K562 (cell line): Measurements from ENCODE around the gene HSPH1. TPM values are rescaled to one million over a fixed set of nuclear protein-coding genes. Genes with fewer than 3 reads are reported as not detected.

ENCODE experiments used
- CREM ChIP-seq: IDR thresholded peaks from 2 replicates; pipeline ENCODE4 v1.6.1; 2014; ENCODE audit warnings: antibody characterized with exemption, low read depth
- CTBP1 ChIP-seq: fragments of 450-650 bp; IDR thresholded peaks from 2 replicates; pipeline ENCODE4 v1.6.1; 2016; ENCODE audit warnings: borderline replicate concordance
- CXXC5 ChIP-seq: fragments of 250-450 bp; sonication (Bioruptor Pico); IDR thresholded peaks from 2 replicates; pipeline ENCODE4 v1.8.0; 2022; ENCODE audit warnings: inconsistent platforms, mild to moderate bottlenecking, moderate library complexity
- DMBX1 ChIP-seq: fragments of 250-450 bp; sonication (Bioruptor Pico); IDR thresholded peaks from 2 replicates; pipeline ENCODE4 v1.8.0; 2022; ENCODE audit warnings: inconsistent platforms, mild to moderate bottlenecking, moderate library complexity, borderline replicate concordance
- E2F8 ChIP-seq: fragments of 450-650 bp; IDR thresholded peaks from 2 replicates; pipeline ENCODE4 v1.7.1; 2018; ENCODE audit warnings: mild to moderate bottlenecking, low read depth; ENCODE audit not compliant: partially characterized antibody
- HCFC1 ChIP-seq: IDR thresholded peaks from 2 replicates; pipeline ENCODE4 v1.6.1; 2012; ENCODE audit warnings: low read depth, low read length, improper control_type of control experiment
- HSF4 ChIP-seq: fragments of 250-450 bp; sonication (Bioruptor Pico); IDR thresholded peaks from 2 replicates; pipeline ENCODE4 v2.1.2; 2022; ENCODE audit warnings: mild to moderate bottlenecking, moderate library complexity, borderline replicate concordance
- KDM5B ChIP-seq: fragments of 200-600 bp; sonication (generic); IDR thresholded peaks from 2 replicates; pipeline ENCODE4 v1.6.1; 2012; ENCODE audit warnings: low read depth, mild to moderate bottlenecking, moderate library complexity, low read length, control low read depth, inconsistent platforms; ENCODE audit not compliant: insufficient replicate concordance
- NFIC ChIP-seq: fragments of 450-650 bp; IDR thresholded peaks from 2 replicates; pipeline ENCODE4 v1.6.1; 2017; ENCODE audit warnings: mild to moderate bottlenecking, inconsistent platforms
- NONO ChIP-seq, 2 experiments: fragments of 200-400 bp in 1 of 2; fragments of 450-650 bp in 1 of 2; formaldehyde crosslinking in 1 of 2; IDR thresholded peaks; 2 replicates each; pipeline ENCODE4 v1.6.1; 2017; ENCODE audit warnings: low read depth in 2 of 2, mild to moderate bottlenecking in 2 of 2, moderate library complexity in 2 of 2, low read length in 1 of 2
- RAD21 ChIP-seq, 2 experiments: fragments of 250-450 bp in 1 of 2; fragments of 450-650 bp in 1 of 2; sonication (Bioruptor Pico) in 1 of 2; formaldehyde crosslinking in 1 of 2; IDR thresholded peaks in 1 of 2; conservative IDR thresholded peaks in 1 of 2; 2 replicates each; pipeline versions ENCODE4 v1.4.0 to v1.8.0; 2020 to 2022; ENCODE audit warnings: mild to moderate bottlenecking in 2 of 2, moderate library complexity in 1 of 2
- REST ChIP-seq, 2 experiments: fragments of 450-650 bp; formaldehyde crosslinking in 1 of 2; IDR thresholded peaks; 2 replicates each; pipeline versions ENCODE4 v1.4.0 to v1.6.1; 2014 to 2020; ENCODE audit warnings: mild to moderate bottlenecking in 2 of 2, borderline replicate concordance in 1 of 2, low read depth in 1 of 2
- SMAD4 ChIP-seq: fragments of 250-450 bp; sonication (Bioruptor Pico); conservative IDR thresholded peaks from 2 replicates; pipeline ENCODE4 v1.8.0; 2021; ENCODE audit warnings: inconsistent platforms, mild to moderate bottlenecking, moderate library complexity
- polyA plus RNA-seq, 8 experiments: library from polyadenylated mRNA; depleted of rRNA in 4 of 8; stranded (reverse) in 5 of 8; unstranded in 3 of 8; fragments of >200 nt; fragmentation: Nextera tagmentation in 2 of 8; fragmentation: Illumina TruSeq in 1 of 8; extraction: Ambion mirVana in 2 of 8; extraction: Trizol in 1 of 8; gene quantifications; 2 replicates each; pipeline versions ENCODE4 v1.2.1 to v1.2.3, GENCODE V29; 2011 to 2014; ENCODE audit warnings: inconsistent platforms in 1 of 8, missing spikeins in 1 of 8
- total RNA-seq, 7 experiments: library from RNA; depleted of rRNA in 6 of 7; stranded (reverse); fragments of >200 nt in 6 of 7; fragmentation: Illumina TruSeq in 2 of 7; extraction: Trizol in 2 of 7; gene quantifications; 2 replicates each; pipeline versions ENCODE4 v1.2.1 to v1.2.3, GENCODE V29; 2011 to 2021; ENCODE audit warnings: low replicate concordance in 1 of 7

The HSPH1 gene
- total and polyA plus RNA-seq, 9 of the 15 experiments (the other 6 are each of a cell fraction or from before 2014, with no cell fraction given) = 34.6 to 104 (median 64.7) TPM

- TF ChIP-seq E2F8 (no peak), HCFC1 (peak; percentile 39; the same call in 1 of the 2 replicates), HSF4 (CRISPR knock-in tag) (no peak), RAD21 (CRISPR knock-in tag; conservative IDR thresholded peaks at IDR 0.05 in 1 of 2, IDR thresholded peaks at IDR 0.05 in 1 of 2) (peak; percentile 23 to 42; a peak in 3 of 4 replicates), CREM (0 out of 2 replicates have a peak, but pooled peaks have one; percentile 13), CTBP1 (peak; percentile 98), KDM5B (peak; percentile 37), CXXC5 (CRISPR knock-in tag) (peak; percentile 71), DMBX1 (no peak), SMAD4 (peak; percentile 85), REST (IDR thresholded peaks at IDR 0.05; ENCODE audit: borderline replicate concordance) (peak; percentile 49), REST (CRISPR knock-in tag; IDR thresholded peaks at IDR 0.05; ENCODE audit: low read depth) (no peak), NONO (IDR thresholded peaks at IDR 0.05; ENCODE audit: low read depth in 2 of 2, low read length in 1 of 2) (peak; percentile 20 to 79), NFIC (no peak)
Observed at GRCh38 chr13:31199849-31200636, 38.3 kb upstream of the HSPH1 start, which contains the start of gene B3GLCT (continued).
